GM23248 (cell line): ENCODE results near the gene ATP8B2.
"Not testable (repeated sequence)": the region's sequence is repeated elsewhere in the genome, so short reads cannot be mapped to it uniquely, and the experiment has no call there.

Experiments used
- EZH2 ChIP-seq: fragments of 200-600 bp; sonication (generic); IDR thresholded peaks from 2 replicates; pipeline ENCODE4 v1.6.1; 2018; ENCODE audit warnings: antibody characterized with exemption, mild to moderate bottlenecking; ENCODE audit not compliant: insufficient read depth, poor library complexity, severe bottlenecking
- EZH2phosphoT487 ChIP-seq: fragments of 200-600 bp; sonication (generic); IDR thresholded peaks from 2 replicates; pipeline ENCODE4 v1.6.1; 2018; ENCODE audit warnings: antibody characterized with exemption, moderate library complexity, mild to moderate bottlenecking, low read depth; ENCODE audit not compliant: insufficient read depth

GRCh38 chr1:154309136-154309535 lies 16.2 kb upstream of the ATP8B2 start:
- TF ChIP-seq EZH2phosphoT487, EZH2: not testable (repeated sequence)
